ENCODE measurements around the gene CETN2.
"Not testable (repeated sequence)": the region's sequence is repeated elsewhere in the genome, so short reads cannot be mapped to it uniquely, and the experiment has no call there.

DNA sequence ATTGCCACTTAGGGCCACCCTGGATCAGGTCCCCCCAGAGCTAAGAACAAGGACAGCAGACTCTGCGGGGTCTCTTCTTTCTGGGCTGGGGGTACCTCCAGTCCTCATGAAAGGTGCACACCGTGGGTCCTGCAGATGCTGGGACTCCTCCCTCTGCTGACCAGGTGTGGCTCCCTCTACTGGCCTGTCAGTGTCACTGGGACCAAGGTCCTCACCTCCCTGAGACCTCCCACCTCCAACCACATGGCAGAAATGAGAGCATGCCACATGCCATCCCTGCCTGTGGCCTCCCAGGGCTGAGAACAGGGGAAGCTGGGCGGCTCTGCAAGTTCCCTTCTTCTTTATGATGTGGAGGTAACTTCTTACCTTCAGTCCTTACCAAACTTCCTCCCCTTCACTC, 43.5 kb downstream of the CETN2 start:
- TF ChIP-seq, protein P1, sequence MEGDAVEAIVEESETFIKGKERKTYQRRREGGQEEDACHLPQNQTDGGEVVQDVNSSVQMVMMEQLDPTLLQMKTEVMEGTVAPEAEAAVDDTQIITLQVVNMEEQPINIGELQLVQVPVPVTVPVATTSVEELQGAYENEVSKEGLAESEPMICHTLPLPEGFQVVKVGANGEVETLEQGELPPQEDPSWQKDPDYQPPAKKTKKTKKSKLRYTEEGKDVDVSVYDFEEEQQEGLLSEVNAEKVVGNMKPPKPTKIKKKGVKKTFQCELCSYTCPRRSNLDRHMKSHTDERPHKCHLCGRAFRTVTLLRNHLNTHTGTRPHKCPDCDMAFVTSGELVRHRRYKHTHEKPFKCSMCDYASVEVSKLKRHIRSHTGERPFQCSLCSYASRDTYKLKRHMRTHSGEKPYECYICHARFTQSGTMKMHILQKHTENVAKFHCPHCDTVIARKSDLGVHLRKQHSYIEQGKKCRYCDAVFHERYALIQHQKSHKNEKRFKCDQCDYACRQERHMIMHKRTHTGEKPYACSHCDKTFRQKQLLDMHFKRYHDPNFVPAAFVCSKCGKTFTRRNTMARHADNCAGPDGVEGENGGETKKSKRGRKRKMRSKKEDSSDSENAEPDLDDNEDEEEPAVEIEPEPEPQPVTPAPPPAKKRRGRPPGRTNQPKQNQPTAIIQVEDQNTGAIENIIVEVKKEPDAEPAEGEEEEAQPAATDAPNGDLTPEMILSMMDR (IDR thresholded peaks at IDR 0.05; ENCODE audit: extremely low read depth in 1 of 2, insufficient read depth in 1 of 2, low read depth in 1 of 2, low read length in 2 of 2), result not testable (repeated sequence)
- not testable (repeated sequence) for TF ChIP-seq MAX (IDR thresholded peaks at IDR 0.05; ENCODE audit: insufficient read depth, insufficient read length); POLR2A (IDR thresholded peaks at IDR 0.05; ENCODE audit: low read depth, low read length); MYC (IDR thresholded peaks at IDR 0.05; ENCODE audit: low read depth, low read length)
